K562 (cell line): ENCODE measurements around the gene PPP2R2D.

Experiments
- BCL6 ChIP-seq: fragments of 250-450 bp; sonication (Bioruptor Pico); IDR thresholded peaks from 2 replicates; pipeline ENCODE4 v1.4.0; 2020
- CHD2 ChIP-seq: IDR thresholded peaks from 2 replicates; pipeline ENCODE4 v1.6.1; 2011; ENCODE audit warnings: low read depth, low read length
- EP300 ChIP-seq: IDR thresholded peaks from 2 replicates; pipeline ENCODE4 v1.6.1; 2012; ENCODE audit warnings: low read length, improper control_type of control experiment
- GMEB1 ChIP-seq: fragments of 250-450 bp; sonication (Bioruptor Pico); IDR thresholded peaks from 2 replicates; pipeline ENCODE4 v1.4.0; 2020; ENCODE audit warnings: mild to moderate bottlenecking
- HDAC2 ChIP-seq: fragments of 450-650 bp; IDR thresholded peaks from 2 replicates; pipeline ENCODE4 v1.6.1; 2016; ENCODE audit warnings: mild to moderate bottlenecking
- HIVEP1 ChIP-seq: fragments of 250-450 bp; sonication (Bioruptor Pico); IDR thresholded peaks from 2 replicates; pipeline ENCODE4 v1.4.0; 2020; ENCODE audit warnings: mild to moderate bottlenecking
- JUN ChIP-seq, 2 experiments: sonication (generic) in 1 of 2; formaldehyde crosslinking in 1 of 2; IDR thresholded peaks; 2 replicates each; pipeline versions ENCODE4 v1.6.1 to v1.8.0; 2012 to 2022; ENCODE audit warnings: borderline replicate concordance in 2 of 2, mild to moderate bottlenecking in 2 of 2, improper control_type of control experiment in 1 of 2, low read depth in 1 of 2, low read length in 1 of 2, missing genetic modification reagents in 1 of 2
- MEF2D ChIP-seq: conservative IDR thresholded peaks from 2 replicates; pipeline ENCODE4 v1.6.1; 2016; ENCODE audit warnings: low read depth, missing genetic modification characterization, missing compliant biosample characterization
- NRF1 ChIP-seq, 2 experiments: fragments of 450-650 bp; IDR thresholded peaks in 1 of 2; conservative IDR thresholded peaks in 1 of 2; 2 replicates each; pipeline ENCODE4 v1.6.1; 2014; ENCODE audit warnings: mild to moderate bottlenecking in 2 of 2
- PHF20 ChIP-seq: fragments of 450-650 bp; IDR thresholded peaks from 2 replicates; pipeline ENCODE4 v1.6.1; 2018; ENCODE audit not compliant: partially characterized antibody
- TARDBP ChIP-seq: fragments of 450-650 bp; IDR thresholded peaks from 2 replicates; pipeline ENCODE4 v1.6.1; 2016
- TOE1 ChIP-seq, 2 experiments: fragments of 450-650 bp in 1 of 2; sonication (generic) in 1 of 2; formaldehyde crosslinking in 1 of 2; IDR thresholded peaks; 2 replicates each; pipeline versions ENCODE4 v1.7.1 to v1.8.0; 2016 to 2022; ENCODE audit warnings: borderline replicate concordance in 2 of 2, mild to moderate bottlenecking in 2 of 2, antibody characterized with exemption in 1 of 2, inconsistent platforms in 1 of 2, low read depth in 1 of 2, missing genetic modification reagents in 1 of 2, moderate library complexity in 1 of 2
- YY1 ChIP-seq, 3 experiments: IDR thresholded peaks; 2 replicates each; pipeline ENCODE4 v1.6.1; 2011; ENCODE audit warnings: low read length in 2 of 3, mild to moderate bottlenecking in 2 of 3, moderate library complexity in 2 of 3, borderline replicate concordance in 1 of 3, control low read depth in 1 of 3, low read depth in 1 of 3; ENCODE audit not compliant: insufficient read depth in 3 of 3, insufficient replicate concordance in 2 of 3, control insufficient read depth in 1 of 3, insufficient read length in 1 of 3; ENCODE audit errors: extremely low read depth in 1 of 3
- ZNF274 ChIP-seq: IDR thresholded peaks from 2 replicates; pipeline ENCODE4 v1.6.1; 2011; ENCODE audit warnings: low read depth, mild to moderate bottlenecking, low read length, moderate library complexity, borderline replicate concordance

- TF ChIP-seq HDAC2 (no peak), ZNF274 (no peak), PHF20 (no peak), MEF2D (tag) (no peak), TARDBP (no peak), GMEB1 (CRISPR knock-in tag) (no peak), HIVEP1 (no peak), JUN (IDR thresholded peaks at IDR 0.05; ENCODE audit: borderline replicate concordance, low read depth, low read length) (no peak), JUN (CRISPR knock-in tag; IDR thresholded peaks at IDR 0.05; ENCODE audit: borderline replicate concordance) (no peak), BCL6 (CRISPR knock-in tag) (no peak), CHD2 (no peak), EP300 (no peak), NRF1 (conservative IDR thresholded peaks at IDR 0.05 in 1 of 2, IDR thresholded peaks at IDR 0.05 in 1 of 2) (no peak), TOE1 (IDR thresholded peaks at IDR 0.05; ENCODE audit: borderline replicate concordance) (no peak), TOE1 (CRISPR knock-in tag; IDR thresholded peaks at IDR 0.05; ENCODE audit: borderline replicate concordance, low read depth) (no peak), YY1 (IDR thresholded peaks at IDR 0.05; ENCODE audit: borderline replicate concordance in 1 of 3, control insufficient read depth in 1 of 3, extremely low read depth in 1 of 3, insufficient read depth in 3 of 3, insufficient read length in 1 of 3, insufficient replicate concordance in 2 of 3, low read depth in 1 of 3, low read length in 2 of 3) (no peak)
Observed at GRCh38 chr10:131858583-131859340, 42.0 kb upstream of the PPP2R2D start.
